ENCODE results near the gene ZNF385B. TPM values are rescaled to one million over a fixed set of nuclear protein-coding genes. Genes with fewer than 3 reads are reported as not detected.

ZNF385B gene
- total and polyA plus RNA-seq, 4 donors: 3.0 to 7.2 (median 3.9) TPM

- no peak for DNase-seq (ENCODE audit: low spot score)
- 97% methylated on average over 4 of the region's 4 CpGs for WGBS
Observed at GRCh38 chr2:179455172-179455524, 406.3 kb downstream of the ZNF385B start.

GRCh38 chr2:179454443-179455171 lies 406.8 kb downstream of the ZNF385B start:
- no peak for DNase-seq (ENCODE audit: low spot score)
- Histone ChIP-seq H3K27ac (ENCODE audit: low read depth in 1 of 2, low read length in 2 of 2) (no peak overlapping the region), H3K9me3 (ENCODE audit: control insufficient read depth in 4 of 4, low read length in 3 of 4) (no peaks in the 10 kb centered on the region), H3K4me3 (ENCODE audit: low read depth in 1 of 3, low read length in 3 of 3) (no peak overlapping the region), H3K9ac (ENCODE audit: low read depth in 1 of 2, low read length in 2 of 2) (no peak overlapping the region), H3K36me3 (ENCODE audit: control insufficient read depth in 4 of 4, insufficient read depth in 3 of 4, low read depth in 1 of 4, low read length in 3 of 4) (peaks cover 0 to 5% (median 2%) of the 10 kb centered on the region in 4 donors), H3K4me1 (ENCODE audit: control insufficient read depth in 4 of 4, insufficient read depth in 4 of 4, low read length in 3 of 4) (no peaks in the 10 kb centered on the region), H3K27me3 (ENCODE audit: control insufficient read depth in 4 of 4, insufficient read depth in 4 of 4, low read length in 3 of 4) (no peaks in the 10 kb centered on the region)
- TF ChIP-seq FOXA1 (IDR thresholded peaks at IDR 0.05): no peak
- TF ChIP-seq, protein P1, sequence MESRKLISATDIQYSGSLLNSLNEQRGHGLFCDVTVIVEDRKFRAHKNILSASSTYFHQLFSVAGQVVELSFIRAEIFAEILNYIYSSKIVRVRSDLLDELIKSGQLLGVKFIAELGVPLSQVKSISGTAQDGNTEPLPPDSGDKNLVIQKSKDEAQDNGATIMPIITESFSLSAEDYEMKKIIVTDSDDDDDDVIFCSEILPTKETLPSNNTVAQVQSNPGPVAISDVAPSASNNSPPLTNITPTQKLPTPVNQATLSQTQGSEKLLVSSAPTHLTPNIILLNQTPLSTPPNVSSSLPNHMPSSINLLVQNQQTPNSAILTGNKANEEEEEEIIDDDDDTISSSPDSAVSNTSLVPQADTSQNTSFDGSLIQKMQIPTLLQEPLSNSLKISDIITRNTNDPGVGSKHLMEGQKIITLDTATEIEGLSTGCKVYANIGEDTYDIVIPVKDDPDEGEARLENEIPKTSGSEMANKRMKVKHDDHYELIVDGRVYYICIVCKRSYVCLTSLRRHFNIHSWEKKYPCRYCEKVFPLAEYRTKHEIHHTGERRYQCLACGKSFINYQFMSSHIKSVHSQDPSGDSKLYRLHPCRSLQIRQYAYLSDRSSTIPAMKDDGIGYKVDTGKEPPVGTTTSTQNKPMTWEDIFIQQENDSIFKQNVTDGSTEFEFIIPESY (IDR thresholded peaks at IDR 0.05): no peak
- TF ChIP-seq, protein P2, sequence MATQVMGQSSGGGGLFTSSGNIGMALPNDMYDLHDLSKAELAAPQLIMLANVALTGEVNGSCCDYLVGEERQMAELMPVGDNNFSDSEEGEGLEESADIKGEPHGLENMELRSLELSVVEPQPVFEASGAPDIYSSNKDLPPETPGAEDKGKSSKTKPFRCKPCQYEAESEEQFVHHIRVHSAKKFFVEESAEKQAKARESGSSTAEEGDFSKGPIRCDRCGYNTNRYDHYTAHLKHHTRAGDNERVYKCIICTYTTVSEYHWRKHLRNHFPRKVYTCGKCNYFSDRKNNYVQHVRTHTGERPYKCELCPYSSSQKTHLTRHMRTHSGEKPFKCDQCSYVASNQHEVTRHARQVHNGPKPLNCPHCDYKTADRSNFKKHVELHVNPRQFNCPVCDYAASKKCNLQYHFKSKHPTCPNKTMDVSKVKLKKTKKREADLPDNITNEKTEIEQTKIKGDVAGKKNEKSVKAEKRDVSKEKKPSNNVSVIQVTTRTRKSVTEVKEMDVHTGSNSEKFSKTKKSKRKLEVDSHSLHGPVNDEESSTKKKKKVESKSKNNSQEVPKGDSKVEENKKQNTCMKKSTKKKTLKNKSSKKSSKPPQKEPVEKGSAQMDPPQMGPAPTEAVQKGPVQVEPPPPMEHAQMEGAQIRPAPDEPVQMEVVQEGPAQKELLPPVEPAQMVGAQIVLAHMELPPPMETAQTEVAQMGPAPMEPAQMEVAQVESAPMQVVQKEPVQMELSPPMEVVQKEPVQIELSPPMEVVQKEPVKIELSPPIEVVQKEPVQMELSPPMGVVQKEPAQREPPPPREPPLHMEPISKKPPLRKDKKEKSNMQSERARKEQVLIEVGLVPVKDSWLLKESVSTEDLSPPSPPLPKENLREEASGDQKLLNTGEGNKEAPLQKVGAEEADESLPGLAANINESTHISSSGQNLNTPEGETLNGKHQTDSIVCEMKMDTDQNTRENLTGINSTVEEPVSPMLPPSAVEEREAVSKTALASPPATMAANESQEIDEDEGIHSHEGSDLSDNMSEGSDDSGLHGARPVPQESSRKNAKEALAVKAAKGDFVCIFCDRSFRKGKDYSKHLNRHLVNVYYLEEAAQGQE (IDR thresholded peaks at IDR 0.05): no peak
- no peak for TF ChIP-seq RAD21 (IDR thresholded peaks at IDR 0.05)

More at GRCh38 chr2:179455172-179455524, 406.3 kb downstream of the ZNF385B start:
- no peaks in the 10 kb centered on the region for H3K4me1 ChIP-seq (ENCODE audit: control insufficient read depth in 4 of 4, insufficient read depth in 4 of 4, low read length in 3 of 4)
- H3K27me3 ChIP-seq (ENCODE audit: control insufficient read depth in 4 of 4, insufficient read depth in 4 of 4, low read length in 3 of 4): no peaks in the 10 kb centered on the region
- H3K9ac ChIP-seq (ENCODE audit: low read depth in 1 of 2, low read length in 2 of 2): no peak overlapping the region
- no peaks in the 10 kb centered on the region for H3K9me3 ChIP-seq (ENCODE audit: control insufficient read depth in 4 of 4, low read length in 3 of 4)
- H3K4me3 ChIP-seq (ENCODE audit: low read depth in 1 of 3, low read length in 3 of 3): no peak overlapping the region
- H3K27ac ChIP-seq (ENCODE audit: low read depth in 1 of 2, low read length in 2 of 2): no peak overlapping the region
- no peak for TF ChIP-seq FOXA2 (IDR thresholded peaks at IDR 0.05)
- no peak for TF ChIP-seq TAF1 (conservative IDR thresholded peaks at IDR 0.05)
- no peak for TF ChIP-seq EGR1 (IDR thresholded peaks at IDR 0.05; ENCODE audit: low read depth in 2 of 2)
- no peak for TF ChIP-seq JUND (IDR thresholded peaks at IDR 0.05)
- TF ChIP-seq, protein P3, sequence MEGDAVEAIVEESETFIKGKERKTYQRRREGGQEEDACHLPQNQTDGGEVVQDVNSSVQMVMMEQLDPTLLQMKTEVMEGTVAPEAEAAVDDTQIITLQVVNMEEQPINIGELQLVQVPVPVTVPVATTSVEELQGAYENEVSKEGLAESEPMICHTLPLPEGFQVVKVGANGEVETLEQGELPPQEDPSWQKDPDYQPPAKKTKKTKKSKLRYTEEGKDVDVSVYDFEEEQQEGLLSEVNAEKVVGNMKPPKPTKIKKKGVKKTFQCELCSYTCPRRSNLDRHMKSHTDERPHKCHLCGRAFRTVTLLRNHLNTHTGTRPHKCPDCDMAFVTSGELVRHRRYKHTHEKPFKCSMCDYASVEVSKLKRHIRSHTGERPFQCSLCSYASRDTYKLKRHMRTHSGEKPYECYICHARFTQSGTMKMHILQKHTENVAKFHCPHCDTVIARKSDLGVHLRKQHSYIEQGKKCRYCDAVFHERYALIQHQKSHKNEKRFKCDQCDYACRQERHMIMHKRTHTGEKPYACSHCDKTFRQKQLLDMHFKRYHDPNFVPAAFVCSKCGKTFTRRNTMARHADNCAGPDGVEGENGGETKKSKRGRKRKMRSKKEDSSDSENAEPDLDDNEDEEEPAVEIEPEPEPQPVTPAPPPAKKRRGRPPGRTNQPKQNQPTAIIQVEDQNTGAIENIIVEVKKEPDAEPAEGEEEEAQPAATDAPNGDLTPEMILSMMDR (IDR thresholded peaks at IDR 0.05; ENCODE audit: low read depth, low read length, missing input control): no peak
- no peak for TF ChIP-seq NR2F2 (IDR thresholded peaks at IDR 0.05)
- TF ChIP-seq, protein P2 (IDR thresholded peaks at IDR 0.05): no peak
- TF ChIP-seq, protein P1 (IDR thresholded peaks at IDR 0.05): no peak
- TF ChIP-seq SP1 (IDR thresholded peaks at IDR 0.05): no peak
- TF ChIP-seq MAX (IDR thresholded peaks at IDR 0.05): no peak
- no peak for TF ChIP-seq HNF4A (conservative IDR thresholded peaks at IDR 0.05)
- TF ChIP-seq HNF4G (IDR thresholded peaks at IDR 0.05): no peak
- TF ChIP-seq RAD21 (IDR thresholded peaks at IDR 0.05): no peak
- no peak for TF ChIP-seq FOXA1 (IDR thresholded peaks at IDR 0.05)
- H3K36me3 ChIP-seq (ENCODE audit: control insufficient read depth in 4 of 4, insufficient read depth in 3 of 4, low read depth in 1 of 4, low read length in 3 of 4): peaks cover 0 to 5% (median 2%) of the 10 kb centered on the region in 4 donors
